HG03039 (cell line): Measurements from ENCODE around the gene RETN.
A peak's percentile ranks its signal among the peaks of the same experiment; 100 is the strongest.

Experiments used
- ATAC-seq: cut with Tn5 transposase; IDR thresholded peaks from one replicate; pipeline ENCODE4 v1.9.1; 2021; ENCODE audit warnings: mild to moderate bottlenecking, moderate library complexity; ENCODE audit not compliant: unreplicated experiment

RETN gene

GRCh38 chr19:7681340-7682174, 12.7 kb downstream of the RETN start:
- no peak for ATAC-seq

- no peak for ATAC-seq
These were observed 13.5 kb downstream of the RETN start for GRCh38 chr19:7682175-7682855.

GRCh38 chr19:7685546-7686445, 16.9 kb downstream of the RETN start:
- no peak for ATAC-seq

- no peak for ATAC-seq
These were observed 18.3 kb downstream of the RETN start for GRCh38 chr19:7687177-7687576.

- ATAC-seq, result no peak
These were observed 20.3 kb downstream of the RETN start for GRCh38 chr19:7689165-7689564.

GRCh38 chr19:7690779-7691258, 22.0 kb downstream of the RETN start:
- ATAC-seq, result no peak

- ATAC-seq, result no peak
These were observed 22.6 kb downstream of the RETN start for GRCh38 chr19:7691497-7691896.

GRCh38 chr19:7692417-7693088, 23.7 kb downstream of the RETN start:
- ATAC-seq, result no peak

GRCh38 chr19:7694499-7694898, 25.6 kb downstream of the RETN start:
- no peak for ATAC-seq

- no peak for ATAC-seq
These were observed 29.0 kb downstream of the RETN start for GRCh38 chr19:7697721-7698287.

GRCh38 chr19:7698583-7698982, 29.7 kb downstream of the RETN start:
- ATAC-seq, result no peak

GRCh38 chr19:7699003-7699402, 30.2 kb downstream of the RETN start:
- no peak for ATAC-seq

- ATAC-seq, result no peak
These were observed 30.9 kb downstream of the RETN start for GRCh38 chr19:7699417-7700401.

- ATAC-seq, result no peak
These were observed 32.3 kb downstream of the RETN start for GRCh38 chr19:7701049-7701653.

GRCh38 chr19:7701654-7702457, 33.0 kb downstream of the RETN start, which contains the start of gene FCER2:
FCER2 (minus strand) TSS chr19:7702131; CDS start chr19:7699760, 2,371 bp downstream.
- ATAC-seq, result peak; percentile 33

GRCh38 chr19:7703332-7703731, 34.5 kb downstream of the RETN start:
- no peak for ATAC-seq

GRCh38 chr19:7704280-7705060, 35.6 kb downstream of the RETN start:
- no peak for ATAC-seq
